Astrocyte (in vitro differentiated cells and primary cell): ENCODE results near the gene REEP3. TPM values are rescaled to one million over a fixed set of nuclear protein-coding genes. Genes with fewer than 3 reads are reported as not detected.
A peak's percentile ranks its signal among the peaks of the same experiment; 100 is the strongest.

Experiments
- DNase-seq: peaks from one replicate; pipeline ENCODE4 v3.0.0-alpha.2; 2010; ENCODE audit warnings: low read depth
- FAIRE-seq: peaks from 2 replicates; lab custom pipeline; 2011; peaks lifted over from hg19 to GRCh38; lab: Jason Lieb, UNC
- H2AFZ ChIP-seq: 2 replicates; pipeline ENCODE4 v1.6.0; 2012; ENCODE audit warnings: low read depth, low read length, inconsistent platforms
- H3K27ac ChIP-seq: 2 replicates; pipeline ENCODE4 v1.5.1; 2011; ENCODE audit warnings: low read depth, low read length, inconsistent platforms
- H3K27me3 ChIP-seq: 2 replicates; pipeline ENCODE4 v1.6.0; 2011; ENCODE audit warnings: low read length, inconsistent platforms; ENCODE audit not compliant: insufficient read depth
- H3K36me3 ChIP-seq: 2 replicates; pipeline ENCODE4 v1.5.1; 2011; ENCODE audit warnings: low read length, inconsistent platforms; ENCODE audit not compliant: insufficient read depth
- H3K4me1 ChIP-seq: 2 replicates; pipeline ENCODE4 v1.5.1; 2011; ENCODE audit warnings: low read length, inconsistent platforms; ENCODE audit not compliant: insufficient read depth
- H3K4me2 ChIP-seq: 2 replicates; pipeline ENCODE4 v1.6.0; 2012; ENCODE audit warnings: low read length, inconsistent platforms
- H3K4me3 ChIP-seq: 2 replicates; pipeline ENCODE4 v1.5.1; 2011; ENCODE audit warnings: low read depth, mild to moderate bottlenecking, low read length, inconsistent platforms; ENCODE audit not compliant: insufficient read depth
- H3K79me2 ChIP-seq: 2 replicates; pipeline ENCODE4 v1.6.0; 2012; ENCODE audit warnings: mild to moderate bottlenecking, low read length, inconsistent platforms; ENCODE audit not compliant: insufficient read depth
- H3K9ac ChIP-seq: 2 replicates; pipeline ENCODE4 v1.6.0; 2012; ENCODE audit warnings: mild to moderate bottlenecking, low read length, inconsistent platforms
- H3K9me3 ChIP-seq: 2 replicates; pipeline ENCODE4 v1.5.1; 2012; ENCODE audit warnings: low read depth, mild to moderate bottlenecking, low read length, inconsistent platforms; ENCODE audit not compliant: insufficient read depth
- H4K20me1 ChIP-seq: 2 replicates; pipeline ENCODE4 v1.6.0; 2012; ENCODE audit warnings: low read length, inconsistent platforms; ENCODE audit not compliant: insufficient read depth
- H3K27ac Mint-ChIP-seq: one replicate; pipeline ENCODE4 v1.8.0; 2021; ENCODE audit warnings: mild to moderate bottlenecking, mixed read lengths; ENCODE audit not compliant: unreplicated experiment
- H3K27me3 Mint-ChIP-seq: one replicate; pipeline ENCODE4 v1.8.0; 2021; ENCODE audit warnings: low read depth, mixed read lengths; ENCODE audit not compliant: unreplicated experiment
- H3K36me3 Mint-ChIP-seq: one replicate; pipeline ENCODE4 v1.8.0; 2021; ENCODE audit warnings: low read depth, mixed read lengths; ENCODE audit not compliant: unreplicated experiment
- H3K4me1 Mint-ChIP-seq: one replicate; pipeline ENCODE4 v1.8.0; 2021; ENCODE audit warnings: low read depth, mixed read lengths; ENCODE audit not compliant: unreplicated experiment
- H3K4me3 Mint-ChIP-seq: one replicate; pipeline ENCODE4 v1.8.0; 2021; ENCODE audit warnings: mild to moderate bottlenecking, moderate library complexity, mixed read lengths; ENCODE audit not compliant: unreplicated experiment
- H3K9me3 Mint-ChIP-seq: one replicate; pipeline ENCODE4 v1.8.0; 2021; ENCODE audit warnings: mild to moderate bottlenecking, mixed read lengths; ENCODE audit not compliant: unreplicated experiment
- CTCF ChIP-seq: IDR thresholded peaks from 2 replicates; pipeline ENCODE4 v1.5.1; 2011; ENCODE audit warnings: low read depth, mild to moderate bottlenecking, inconsistent platforms, low read length, moderate library complexity; ENCODE audit not compliant: insufficient read depth
- EZH2 ChIP-seq: IDR thresholded peaks from 2 replicates; pipeline ENCODE4 v1.6.1; 2012; ENCODE audit warnings: mild to moderate bottlenecking, low read length, inconsistent platforms; ENCODE audit not compliant: insufficient read depth
- total RNA-seq: library from RNA; stranded (reverse); gene quantifications from 2 replicates; pipeline ENCODE4 v1.2.1, GENCODE V29; 2021

REEP3 gene
- total RNA-seq, 1 donor from 2014 or later = 44.6 TPM

- no peak overlapping the region for H3K9ac ChIP-seq
- no peak for FAIRE-seq
- Mint-ChIP-seq H3K27me3 (no peaks in the 10 kb centered on the region), H3K36me3 (peaks cover 5% of the 10 kb centered on the region), H3K9me3 (no peaks in the 10 kb centered on the region), H3K27ac (no peak overlapping the region), H3K4me3 (no peak overlapping the region), H3K4me1 (no peaks in the 10 kb centered on the region)
- no peaks in the 10 kb centered on the region for H3K4me1 ChIP-seq
- no peak for DNase-seq
- no peak overlapping the region for H3K4me3 ChIP-seq
- peaks cover 30% of the 10 kb centered on the region for H4K20me1 ChIP-seq
- no peaks in the 10 kb centered on the region for H3K9me3 ChIP-seq
- peaks cover 7% of the 10 kb centered on the region for H3K36me3 ChIP-seq
- H3K4me2 ChIP-seq = no peak overlapping the region
- TF ChIP-seq CTCF (no peak), EZH2 (no peak)
- H3K27ac ChIP-seq = no peak overlapping the region
- peaks cover 28% of the 10 kb centered on the region for H3K79me2 ChIP-seq
- no peaks in the 10 kb centered on the region for H3K27me3 ChIP-seq
- no peak overlapping the region for H2AFZ ChIP-seq
These were observed 70.6 kb downstream of the REEP3 start for GRCh38 chr10:63591600-63592379.

GRCh38 chr10:63593576-63593975, 72.4 kb downstream of the REEP3 start:
- Mint-ChIP-seq H3K36me3 (peaks cover 7% of the 10 kb centered on the region), H3K27me3 (no peaks in the 10 kb centered on the region), H3K9me3 (no peaks in the 10 kb centered on the region), H3K27ac (no peak overlapping the region), H3K4me1 (no peaks in the 10 kb centered on the region), H3K4me3 (no peak overlapping the region)
- H4K20me1 ChIP-seq = peaks cover 17% of the 10 kb centered on the region
- no peaks in the 10 kb centered on the region for H3K27me3 ChIP-seq
- H3K9ac ChIP-seq = no peak overlapping the region
- no peaks in the 10 kb centered on the region for H3K9me3 ChIP-seq
- DNase-seq (peak; percentile 19), FAIRE-seq (no peak)
- H3K36me3 ChIP-seq = peaks cover 12% of the 10 kb centered on the region
- H3K4me2 ChIP-seq = no peak overlapping the region
- TF ChIP-seq CTCF (no peak), EZH2 (no peak)
- no peak overlapping the region for H2AFZ ChIP-seq
- no peaks in the 10 kb centered on the region for H3K4me1 ChIP-seq
- H3K4me3 ChIP-seq = no peak overlapping the region
- peaks cover 19% of the 10 kb centered on the region for H3K79me2 ChIP-seq
- no peak overlapping the region for H3K27ac ChIP-seq

DNA sequence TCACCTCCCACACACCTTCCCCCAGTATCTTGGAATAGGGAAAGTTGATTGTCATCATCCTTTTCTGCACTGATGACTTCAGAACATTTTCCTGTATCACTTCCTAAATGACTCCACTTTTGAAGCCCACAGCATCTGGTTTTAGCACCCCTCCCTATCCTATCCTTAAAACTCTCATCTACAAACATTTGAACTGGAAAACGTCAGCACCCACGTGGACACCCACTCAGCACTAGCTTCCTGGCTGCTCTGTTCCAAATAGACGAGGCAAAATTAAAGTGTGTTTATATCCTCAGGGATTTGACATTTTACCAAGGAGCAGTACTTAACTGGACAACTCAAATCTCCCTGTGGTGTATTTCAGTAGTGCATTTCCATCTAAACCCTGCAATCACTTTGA, 73.9 kb downstream of the REEP3 start:
- FAIRE-seq (no peak), DNase-seq (no peak)
- no peak overlapping the region for H3K27ac Mint-ChIP-seq

More for the DNA sequence above, 73.9 kb downstream of the REEP3 start:
- Histone ChIP-seq H3K4me3 (no peak overlapping the region), H3K36me3 (peaks cover 16% of the 10 kb centered on the region), H3K4me2 (no peak overlapping the region), H3K9me3 (no peaks in the 10 kb centered on the region), H3K4me1 (no peaks in the 10 kb centered on the region), H3K27me3 (no peaks in the 10 kb centered on the region), H3K79me2 (peaks cover 10% of the 10 kb centered on the region), H3K9ac (no peak overlapping the region), H3K27ac (no peak overlapping the region), H4K20me1 (peaks cover 7% of the 10 kb centered on the region), H2AFZ (no peak overlapping the region)
- no peak overlapping the region for H3K4me3 Mint-ChIP-seq
- no peaks in the 10 kb centered on the region for H3K27me3 Mint-ChIP-seq
- H3K9me3 Mint-ChIP-seq = no peaks in the 10 kb centered on the region
- H3K4me1 Mint-ChIP-seq = no peaks in the 10 kb centered on the region
- TF ChIP-seq EZH2 = no peak
- no peak for TF ChIP-seq CTCF
- H3K36me3 Mint-ChIP-seq = peaks cover 7% of the 10 kb centered on the region
